ENCODE data around the gene TMEM108.

TMEM108 gene

GRCh38 chr3:133188996-133189395, 150.8 kb downstream of the TMEM108 start:
- no peaks in the 10 kb centered on the region for H3K36me3 ChIP-seq
- no peaks in the 10 kb centered on the region for H3K9me3 ChIP-seq
- intact Hi-C loops (cut with DNase I; ENCODE audit: low total_unique reads), result no loop called here
- H3K4me3 ChIP-seq, result no peak overlapping the region
- TF ChIP-seq CTCF (IDR thresholded peaks at IDR 0.05), result no peak
- H3K27ac ChIP-seq, result no peak overlapping the region
- H3K4me1 ChIP-seq, result no peaks in the 10 kb centered on the region
- DNase-seq, result no peak
- no peaks in the 10 kb centered on the region for H3K27me3 ChIP-seq

GRCh38 chr3:133189893-133190292, 151.7 kb downstream of the TMEM108 start:
- intact Hi-C loops (cut with DNase I; ENCODE audit: low total_unique reads), result no loop called here
- DNase-seq, result no peak
- H3K9me3 ChIP-seq, result no peaks in the 10 kb centered on the region
- no peaks in the 10 kb centered on the region for H3K27me3 ChIP-seq
- H3K4me3 ChIP-seq, result no peak overlapping the region
- TF ChIP-seq CTCF (IDR thresholded peaks at IDR 0.05), result no peak
- H3K27ac ChIP-seq, result no peak overlapping the region
- H3K36me3 ChIP-seq, result no peaks in the 10 kb centered on the region
- H3K4me1 ChIP-seq, result no peaks in the 10 kb centered on the region

- no peak for TF ChIP-seq CTCF (IDR thresholded peaks at IDR 0.05)
- Histone ChIP-seq H3K4me1 (no peaks in the 10 kb centered on the region), H3K27me3 (no peaks in the 10 kb centered on the region), H3K27ac (no peak overlapping the region), H3K4me3 (no peak overlapping the region), H3K9me3 (no peaks in the 10 kb centered on the region), H3K36me3 (no peaks in the 10 kb centered on the region)
- no peak for DNase-seq
- intact Hi-C loops (cut with DNase I; ENCODE audit: low total_unique reads), result no loop called here
Observed at GRCh38 chr3:133191818-133192217, 153.6 kb downstream of the TMEM108 start.

GRCh38 chr3:133192363-133192945, 154.3 kb downstream of the TMEM108 start:
- Histone ChIP-seq H3K9me3 (no peaks in the 10 kb centered on the region), H3K27me3 (no peaks in the 10 kb centered on the region), H3K27ac (no peak overlapping the region), H3K36me3 (no peaks in the 10 kb centered on the region), H3K4me1 (no peaks in the 10 kb centered on the region), H3K4me3 (no peak overlapping the region)
- TF ChIP-seq CTCF (IDR thresholded peaks at IDR 0.05), result no peak
- no peak for DNase-seq
- intact Hi-C loops (cut with DNase I; ENCODE audit: low total_unique reads), result no loop called here

GRCh38 chr3:133192967-133193366, 154.8 kb downstream of the TMEM108 start:
- no peak for DNase-seq
- intact Hi-C loops (cut with DNase I; ENCODE audit: low total_unique reads), result no loop called here
- Histone ChIP-seq H3K36me3 (no peaks in the 10 kb centered on the region), H3K4me3 (no peak overlapping the region), H3K27ac (no peak overlapping the region), H3K27me3 (no peaks in the 10 kb centered on the region), H3K4me1 (no peaks in the 10 kb centered on the region), H3K9me3 (no peaks in the 10 kb centered on the region)
- no peak for TF ChIP-seq CTCF (IDR thresholded peaks at IDR 0.05)

GRCh38 chr3:133196527-133196926, 158.3 kb downstream of the TMEM108 start:
- no peak for DNase-seq
- Histone ChIP-seq H3K27me3 (no peaks in the 10 kb centered on the region), H3K4me3 (no peak overlapping the region), H3K36me3 (no peaks in the 10 kb centered on the region), H3K4me1 (no peaks in the 10 kb centered on the region), H3K9me3 (peaks cover 0 to 11% (median 9%) of the 10 kb centered on the region in 3 donors), H3K27ac (no peak overlapping the region)
- TF ChIP-seq CTCF (IDR thresholded peaks at IDR 0.05), result no peak
- intact Hi-C loops (cut with DNase I; ENCODE audit: low total_unique reads), result no loop called here

All from tibial artery (tissue), 4 donors.